ENCODE results near the gene TNK1.
"Not testable (repeated sequence)": the region's sequence is repeated elsewhere in the genome, so short reads cannot be mapped to it uniquely, and the experiment has no call there.

Gene TNK1

DNA sequence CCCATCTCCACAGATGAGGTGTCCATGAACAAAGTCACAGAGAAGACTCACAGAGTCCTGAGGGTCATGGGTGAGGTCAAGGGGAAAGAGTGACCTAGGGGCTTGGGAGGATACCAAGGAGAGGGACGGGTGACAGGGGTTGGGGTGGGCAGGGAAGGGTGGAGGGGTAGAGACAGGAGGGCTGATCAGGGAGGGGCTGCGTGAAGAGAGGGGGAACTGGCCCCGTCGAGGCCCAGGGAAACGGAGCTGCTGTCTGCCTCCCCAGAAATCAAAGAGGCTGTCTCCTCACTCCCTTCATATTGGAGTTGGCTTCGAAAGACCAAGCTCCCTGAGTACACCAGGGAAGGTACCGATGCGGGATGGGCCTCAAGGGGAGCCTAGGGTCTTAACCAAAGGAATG lies 25.3 kb upstream of the TNK1 start:
- DNase-seq: no peak

DNA sequence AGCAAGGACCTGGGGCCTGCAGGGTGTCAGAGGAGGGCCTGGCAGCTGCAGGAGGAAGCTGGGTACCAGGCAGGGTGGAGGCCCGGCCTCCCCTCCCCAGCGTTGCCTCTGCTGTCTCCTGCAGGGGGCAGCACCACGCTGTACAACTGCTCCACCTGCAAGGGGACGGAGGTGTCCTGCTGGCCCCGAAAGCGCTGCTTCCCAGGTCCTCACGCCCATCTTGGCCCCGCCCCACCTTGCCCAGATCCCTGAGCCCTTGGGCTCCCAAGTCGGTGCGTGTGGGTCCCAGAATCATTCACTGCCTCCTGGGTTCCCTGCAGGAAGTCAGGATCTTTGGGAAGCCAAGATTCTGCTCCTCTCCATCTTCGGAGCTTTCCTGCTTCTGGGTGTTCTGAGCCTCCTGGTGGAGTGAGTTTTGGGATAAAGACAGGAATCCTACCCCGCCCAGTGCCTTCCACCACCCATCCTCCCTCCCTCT lies 24.8 kb upstream of the TNK1 start:
- peak; percentile 82 for DNase-seq

DNA sequence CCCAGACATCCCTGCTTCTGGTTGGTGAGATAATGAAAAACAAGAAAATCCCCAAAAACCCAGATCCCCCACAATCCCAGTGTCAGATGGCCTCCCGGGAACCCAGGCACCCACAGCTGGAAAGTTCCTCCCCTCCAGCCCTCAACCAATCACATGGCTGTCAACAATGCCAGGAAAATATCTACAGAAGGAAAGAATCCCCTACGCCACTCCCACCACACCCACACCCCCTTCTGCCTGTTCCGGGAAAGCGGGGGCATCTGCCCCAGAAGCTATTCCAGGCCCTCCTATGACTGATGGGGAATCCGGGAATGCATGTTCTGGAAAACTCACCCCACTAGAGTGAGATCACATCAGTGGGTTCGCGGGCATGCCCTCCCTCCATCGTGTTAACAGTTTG lies 24.1 kb upstream of the TNK1 start:
- DNase-seq: no peak

DNA sequence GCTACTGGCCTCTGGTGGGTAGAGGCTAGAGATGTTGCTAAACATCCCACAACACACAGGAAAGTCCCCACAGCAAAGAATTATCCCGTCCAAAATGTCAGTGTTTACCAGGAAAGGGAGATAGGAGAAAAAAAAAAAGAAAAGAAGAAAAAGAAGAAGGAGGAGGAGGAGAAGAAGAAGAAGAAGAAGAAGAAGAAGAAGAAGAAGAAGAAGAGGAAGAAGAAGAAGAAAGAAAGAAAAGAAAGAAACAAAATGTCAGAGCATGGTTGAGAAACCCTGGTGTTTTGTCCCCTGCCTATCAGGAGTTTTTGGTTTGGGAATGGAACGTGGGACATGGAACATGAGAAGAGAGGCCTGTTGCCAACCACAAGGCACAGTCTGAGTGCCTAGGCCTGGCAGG lies 23.5 kb upstream of the TNK1 start:
- DNase-seq: no peak

DNA sequence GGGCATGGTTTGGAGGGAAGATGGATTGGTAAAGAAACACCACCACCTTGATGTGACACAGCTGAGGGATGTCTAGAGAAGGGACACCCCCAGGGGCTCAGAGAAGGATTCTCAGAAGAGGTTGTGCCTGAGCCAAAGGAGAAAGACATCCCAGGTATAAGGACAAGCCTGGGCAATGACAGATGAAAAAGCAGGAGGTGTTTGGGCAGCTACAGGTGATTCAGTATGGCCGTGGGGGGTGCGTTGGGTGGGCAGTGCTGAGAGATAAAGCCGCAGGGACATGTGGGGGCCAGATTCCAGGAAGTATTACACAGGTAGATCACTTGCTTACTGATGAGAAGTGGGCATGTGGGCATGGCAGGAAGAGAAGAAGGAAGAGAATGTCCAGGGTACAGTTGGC lies 19.0 kb upstream of the TNK1 start:
- no peak for DNase-seq

DNA sequence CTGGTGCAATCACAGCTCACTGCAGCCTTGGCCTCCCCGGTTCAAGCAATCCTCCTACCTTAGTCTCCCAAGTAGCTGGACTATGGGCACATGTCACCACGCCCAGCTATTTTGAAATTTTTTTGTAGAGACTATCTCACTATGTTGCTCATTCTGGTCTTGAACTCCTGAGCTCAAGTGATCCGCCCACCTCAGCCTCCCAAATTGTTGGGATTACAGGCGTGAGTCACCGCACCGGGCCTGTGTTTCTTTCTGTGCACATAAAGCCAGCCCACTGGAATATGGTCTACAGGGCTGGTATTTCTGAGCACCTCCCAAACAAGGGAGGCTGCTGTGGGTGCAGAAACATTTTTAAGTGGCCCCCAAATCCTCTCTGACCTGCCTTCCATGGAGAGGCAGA lies 17.6 kb upstream of the TNK1 start:
- no peak for DNase-seq

DNA sequence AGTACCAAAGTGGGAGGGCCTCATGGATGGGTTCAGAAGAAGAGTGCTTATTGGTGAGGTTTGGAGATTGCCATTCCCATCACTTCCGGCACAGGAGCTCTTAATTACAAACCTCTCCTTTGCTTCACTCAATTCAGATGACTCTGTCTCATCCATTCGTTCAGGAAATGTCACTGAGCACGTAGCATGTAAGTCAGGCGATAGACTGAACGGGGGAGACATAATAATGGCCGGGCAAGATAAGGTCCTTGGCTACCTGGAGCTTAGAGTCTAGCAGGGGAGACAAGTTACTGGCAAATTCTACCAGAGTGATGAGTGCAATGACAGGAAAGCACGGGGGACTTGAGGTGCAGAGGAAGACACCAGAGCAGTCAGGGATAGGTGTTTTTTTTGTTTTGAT lies 14.9 kb upstream of the TNK1 start:
- DNase-seq: not testable (repeated sequence)

DNA sequence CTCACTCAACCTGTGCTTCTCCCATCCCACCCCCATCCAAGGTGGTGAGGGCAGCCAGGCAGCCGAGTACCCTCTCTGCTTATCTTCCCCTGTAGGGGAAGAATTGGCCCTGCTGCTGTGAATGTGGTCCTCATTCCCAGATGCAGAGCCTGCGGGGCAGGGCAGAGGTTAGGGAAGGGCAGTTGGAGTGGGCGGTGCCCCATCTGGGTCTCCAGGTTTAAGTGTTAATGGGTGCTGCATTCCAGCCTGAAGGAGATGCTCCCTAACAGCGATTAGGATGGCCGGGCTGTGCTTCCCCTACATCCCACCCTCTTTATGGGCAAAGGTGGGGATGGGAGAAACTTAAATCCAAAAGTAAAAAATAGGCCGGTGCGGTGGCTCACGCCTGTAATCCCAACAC lies 13.8 kb upstream of the TNK1 start:
- DNase-seq: no peak

DNA sequence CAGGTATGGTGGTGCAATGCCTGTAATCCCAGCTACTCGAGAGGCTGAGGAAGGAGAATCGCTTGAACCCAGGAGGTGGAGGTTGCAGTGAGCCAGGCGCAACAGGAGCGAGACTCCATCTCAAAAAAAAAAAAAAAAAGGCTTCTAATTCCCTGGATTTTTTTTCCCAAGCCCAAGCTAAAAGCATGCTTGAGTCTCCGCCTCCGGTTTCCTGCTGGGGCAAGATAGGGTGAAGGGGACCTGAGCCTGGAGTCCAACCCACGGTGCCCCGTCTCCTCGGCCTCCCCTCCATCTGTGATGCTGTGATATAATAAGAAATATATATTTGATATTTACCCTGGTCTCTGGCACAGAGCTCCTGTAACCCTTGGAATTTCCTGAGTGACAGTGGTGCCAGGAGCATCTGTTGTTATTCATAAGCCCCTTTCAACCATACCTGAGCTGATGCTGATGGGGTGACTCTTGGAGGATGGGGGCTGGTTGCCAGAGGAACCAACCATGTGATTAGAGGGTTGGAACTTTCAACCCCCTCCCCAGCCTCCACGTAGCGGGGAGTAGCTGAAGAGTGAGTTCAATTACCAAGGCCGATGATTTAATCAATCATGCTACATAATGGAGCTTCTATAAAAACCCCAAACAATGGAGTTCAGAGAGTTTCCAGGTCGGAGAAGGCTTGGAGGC lies 12.8 kb upstream of the TNK1 start:
- no peak for DNase-seq

DNA sequence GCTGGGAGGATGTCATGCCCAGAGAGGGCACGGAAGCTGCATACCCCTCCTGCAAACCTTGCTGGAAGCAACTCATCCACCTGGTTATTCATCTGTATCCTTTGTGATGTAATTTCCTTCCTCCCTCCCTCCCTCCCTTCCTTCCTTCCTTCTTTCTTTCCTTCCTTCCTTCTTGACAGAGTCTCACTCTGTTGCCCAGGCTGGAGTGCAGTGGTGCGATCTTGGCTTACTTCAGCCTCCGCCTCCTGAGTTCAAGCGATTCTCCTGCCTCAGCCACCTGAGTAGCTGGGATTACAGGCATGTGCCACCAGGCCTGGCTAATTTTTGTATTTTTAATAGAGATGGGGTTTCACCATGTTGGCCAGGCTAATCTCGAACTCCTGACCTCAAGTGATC lies 12.3 kb upstream of the TNK1 start:
- DNase-seq: not testable (repeated sequence)

DNA sequence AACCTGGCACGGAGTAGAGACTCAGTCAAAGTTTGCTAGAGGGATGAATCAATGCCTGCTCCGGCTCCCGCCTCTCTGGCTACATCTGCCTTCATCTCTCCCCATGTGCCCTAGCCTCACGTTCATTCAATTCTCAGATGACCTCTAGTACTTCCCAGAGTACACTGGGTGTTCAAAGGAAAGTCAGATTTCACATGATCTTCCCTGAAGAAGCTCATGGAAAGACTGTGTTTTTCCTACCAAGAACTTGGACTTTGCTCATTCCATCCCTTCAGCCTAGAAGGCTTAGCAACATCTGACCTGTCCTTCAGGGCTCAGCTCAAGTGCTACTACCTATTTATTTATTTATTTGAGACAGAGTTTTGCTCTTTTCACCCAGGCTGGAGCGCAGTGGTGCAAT lies 11.1 kb upstream of the TNK1 start:
- no peak for DNase-seq

DNA sequence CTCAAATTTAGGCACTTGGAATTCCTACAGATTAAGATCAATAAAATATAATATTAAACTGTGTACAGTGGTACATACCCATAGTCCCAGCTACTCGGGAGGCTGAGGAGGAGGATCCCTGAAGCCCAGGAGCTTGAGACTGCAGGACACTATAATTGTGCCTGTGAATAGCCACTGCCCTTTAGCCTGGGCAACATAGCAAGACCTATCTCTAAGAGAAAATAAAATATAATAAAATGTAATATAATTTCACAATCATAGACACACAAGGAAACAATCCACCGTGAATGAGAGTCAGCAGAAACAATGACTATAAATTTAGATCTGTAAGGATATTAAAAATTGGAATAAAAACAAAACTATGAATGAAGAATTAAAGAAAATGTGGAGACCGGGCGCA lies 10.0 kb upstream of the TNK1 start:
- no peak for DNase-seq

DNA sequence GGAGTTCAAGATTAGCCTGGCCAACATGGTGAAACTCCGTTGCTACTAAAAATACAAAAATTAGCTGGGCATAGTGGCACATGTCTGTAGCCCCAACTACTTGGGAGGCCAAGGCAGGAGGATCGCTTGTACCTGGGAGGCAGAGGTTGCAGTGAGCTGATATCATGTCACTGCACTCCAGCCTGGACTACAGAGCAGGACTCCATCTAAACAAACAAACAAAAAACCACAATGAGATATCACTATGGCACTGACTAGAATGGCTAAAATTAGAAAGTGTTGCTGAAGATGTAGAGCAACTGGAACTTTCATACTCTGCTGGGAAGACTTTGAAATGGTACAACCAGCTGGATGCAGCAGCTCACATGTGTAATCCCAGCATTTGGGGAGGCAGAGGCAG lies 6.5 kb upstream of the TNK1 start:
- DNase-seq: no peak

DNA sequence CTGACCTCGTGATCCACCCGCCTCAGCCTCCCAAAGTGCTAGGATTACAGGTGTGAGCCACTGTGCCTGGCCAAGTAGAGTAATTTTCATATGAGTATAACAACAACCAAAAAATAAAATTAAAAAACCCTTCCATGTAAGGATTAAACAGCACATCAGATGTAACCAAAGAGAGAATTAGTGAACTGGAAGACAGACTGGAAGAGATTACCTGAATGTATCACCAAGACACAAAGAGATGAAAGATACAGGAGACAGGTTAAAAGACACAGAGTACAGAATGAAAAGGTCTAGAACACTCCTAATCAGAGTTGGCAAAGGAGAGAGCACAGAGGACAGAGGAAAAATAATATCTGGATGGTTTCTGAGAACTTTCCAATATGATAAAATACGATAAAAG lies 1.8 kb upstream of the TNK1 start:
- no peak for DNase-seq

DNA sequence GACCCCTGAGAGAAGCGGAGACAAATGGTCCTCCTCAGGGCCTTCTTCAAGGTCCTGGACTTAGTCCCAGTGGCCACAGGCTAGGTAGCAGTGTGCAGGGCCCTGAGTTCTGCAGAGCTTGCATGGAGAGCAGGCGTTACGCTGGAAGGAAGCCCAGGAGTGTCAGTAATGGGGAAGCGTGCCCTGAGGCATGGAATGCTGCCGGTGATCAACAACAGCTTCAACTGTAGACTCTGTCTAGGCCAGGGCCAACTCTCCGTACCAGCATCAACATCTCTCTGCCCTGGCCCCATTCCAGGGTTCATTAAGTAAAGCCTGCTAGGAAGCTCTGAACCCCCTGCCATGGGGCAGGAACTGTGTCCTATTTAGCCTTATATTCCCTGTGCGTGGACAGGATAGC lies 568 bp upstream of the TNK1 start:
- DNase-seq: no peak

DNA sequence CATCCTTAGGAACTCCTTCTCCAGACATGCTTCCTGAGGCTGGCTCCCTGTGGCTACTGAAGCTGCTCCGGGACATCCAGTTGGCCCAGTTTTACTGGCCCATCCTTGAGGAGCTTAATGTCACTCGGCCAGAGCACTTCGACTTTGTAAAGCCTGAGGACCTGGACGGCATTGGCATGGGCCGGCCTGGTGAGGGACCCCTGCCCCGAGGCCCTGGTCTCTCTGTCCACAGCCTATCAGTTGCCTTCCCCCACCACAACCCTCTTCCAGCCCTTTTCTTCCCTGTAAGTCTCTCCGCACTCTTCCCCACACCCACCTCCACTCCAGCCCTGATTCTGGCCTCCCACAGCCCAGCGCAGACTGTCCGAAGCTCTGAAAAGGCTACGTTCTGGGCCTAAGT lies 2.0 kb downstream of the TNK1 start:
- DNase-seq: no peak

DNA sequence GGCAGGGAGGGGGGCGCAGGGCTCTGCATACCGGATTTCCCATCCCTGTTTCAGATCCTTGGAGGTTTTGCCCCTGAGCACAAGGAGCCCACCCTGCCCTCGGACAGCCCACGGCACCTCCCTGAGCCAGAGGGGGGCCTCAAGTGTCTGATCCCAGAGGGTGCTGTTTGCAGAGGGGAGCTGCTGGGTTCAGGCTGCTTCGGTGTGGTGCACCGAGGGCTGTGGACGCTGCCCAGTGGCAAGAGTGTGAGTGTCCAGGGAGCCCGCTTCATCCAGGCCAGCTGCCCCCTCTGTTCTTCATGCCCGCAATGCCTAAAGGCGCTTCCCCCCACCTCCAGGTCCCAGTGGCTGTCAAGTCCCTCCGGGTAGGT lies 2.5 kb downstream of the TNK1 start:
- DNase-seq: no peak

DNA sequence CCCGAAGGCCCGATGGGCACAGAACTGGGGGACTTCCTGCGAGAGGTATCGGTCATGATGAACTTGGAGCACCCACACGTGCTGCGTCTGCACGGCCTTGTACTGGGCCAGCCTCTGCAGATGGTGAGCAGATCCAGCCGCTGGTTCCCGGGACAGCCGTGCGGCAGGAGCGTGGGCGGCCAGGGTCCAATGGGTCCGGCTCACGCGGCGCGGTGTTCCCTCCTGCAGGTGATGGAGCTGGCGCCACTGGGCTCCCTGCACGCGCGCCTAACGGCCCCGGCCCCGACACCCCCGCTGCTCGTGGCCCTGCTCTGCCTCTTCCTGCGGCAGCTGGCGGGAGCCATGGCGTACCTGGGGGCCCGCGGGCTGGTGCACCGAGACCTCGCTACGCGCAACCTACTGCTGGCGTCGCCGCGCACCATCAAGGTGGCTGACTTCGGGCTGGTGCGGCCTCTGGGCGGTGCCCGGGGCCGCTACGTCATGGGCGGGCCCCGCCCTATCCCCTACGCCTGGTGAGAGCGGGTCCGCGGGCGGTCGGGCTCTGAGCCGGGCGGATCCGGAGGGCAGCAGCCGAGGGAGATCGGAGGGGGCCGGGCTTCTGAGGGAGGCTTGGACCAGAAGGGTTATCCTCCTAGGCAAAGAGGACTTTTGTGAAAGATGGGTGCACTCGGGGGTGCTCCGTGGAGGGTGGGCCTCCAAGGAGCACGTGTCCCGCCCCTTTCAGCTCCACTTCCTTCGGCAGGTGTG lies 3.0 kb downstream of the TNK1 start:
- DNase-seq: no peak

DNA sequence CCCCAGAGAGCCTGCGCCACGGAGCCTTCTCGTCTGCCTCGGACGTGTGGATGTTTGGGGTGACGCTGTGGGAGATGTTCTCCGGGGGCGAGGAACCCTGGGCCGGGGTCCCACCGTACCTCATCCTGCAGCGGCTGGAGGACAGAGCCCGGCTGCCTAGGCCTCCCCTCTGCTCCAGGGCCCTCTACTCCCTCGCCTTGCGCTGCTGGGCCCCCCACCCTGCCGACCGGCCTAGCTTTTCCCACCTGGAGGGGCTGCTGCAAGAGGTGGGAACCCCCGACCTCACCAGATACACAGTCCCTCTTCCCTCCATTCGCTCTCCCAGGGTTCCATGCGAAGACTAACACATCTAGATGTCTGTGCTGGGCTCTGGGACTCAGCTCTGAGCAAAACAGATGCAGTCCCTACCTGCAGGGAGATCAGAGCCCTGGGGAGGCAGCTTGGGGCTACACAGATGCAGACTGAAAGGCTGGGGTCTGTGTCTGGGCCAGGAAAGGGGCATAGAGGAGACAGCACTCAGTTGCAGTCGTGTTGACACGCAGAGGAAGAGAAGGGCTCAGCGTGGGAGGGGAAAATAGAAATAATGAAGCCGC lies 3.7 kb downstream of the TNK1 start:
- DNase-seq: no peak

DNA sequence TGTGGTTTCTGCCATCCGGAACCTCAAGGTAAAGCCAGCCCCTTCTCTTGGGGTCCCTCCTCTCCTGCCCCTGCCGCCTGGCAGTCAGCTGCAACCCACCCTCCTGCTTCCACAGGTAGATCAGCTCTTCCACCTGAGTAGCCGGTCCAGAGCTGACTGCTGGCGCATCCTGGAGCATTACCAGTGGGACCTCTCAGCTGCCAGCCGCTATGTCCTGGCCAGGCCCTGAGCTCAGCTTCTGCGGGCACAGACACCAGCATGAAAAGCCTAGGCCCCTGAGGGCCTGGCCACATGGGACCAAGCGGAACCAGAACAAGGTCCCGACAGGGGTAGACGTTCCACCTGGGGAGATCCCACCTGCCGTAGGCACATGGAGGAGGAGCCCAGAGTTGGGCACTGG lies 8.0 kb downstream of the TNK1 start:
- DNase-seq: no peak

DNA sequence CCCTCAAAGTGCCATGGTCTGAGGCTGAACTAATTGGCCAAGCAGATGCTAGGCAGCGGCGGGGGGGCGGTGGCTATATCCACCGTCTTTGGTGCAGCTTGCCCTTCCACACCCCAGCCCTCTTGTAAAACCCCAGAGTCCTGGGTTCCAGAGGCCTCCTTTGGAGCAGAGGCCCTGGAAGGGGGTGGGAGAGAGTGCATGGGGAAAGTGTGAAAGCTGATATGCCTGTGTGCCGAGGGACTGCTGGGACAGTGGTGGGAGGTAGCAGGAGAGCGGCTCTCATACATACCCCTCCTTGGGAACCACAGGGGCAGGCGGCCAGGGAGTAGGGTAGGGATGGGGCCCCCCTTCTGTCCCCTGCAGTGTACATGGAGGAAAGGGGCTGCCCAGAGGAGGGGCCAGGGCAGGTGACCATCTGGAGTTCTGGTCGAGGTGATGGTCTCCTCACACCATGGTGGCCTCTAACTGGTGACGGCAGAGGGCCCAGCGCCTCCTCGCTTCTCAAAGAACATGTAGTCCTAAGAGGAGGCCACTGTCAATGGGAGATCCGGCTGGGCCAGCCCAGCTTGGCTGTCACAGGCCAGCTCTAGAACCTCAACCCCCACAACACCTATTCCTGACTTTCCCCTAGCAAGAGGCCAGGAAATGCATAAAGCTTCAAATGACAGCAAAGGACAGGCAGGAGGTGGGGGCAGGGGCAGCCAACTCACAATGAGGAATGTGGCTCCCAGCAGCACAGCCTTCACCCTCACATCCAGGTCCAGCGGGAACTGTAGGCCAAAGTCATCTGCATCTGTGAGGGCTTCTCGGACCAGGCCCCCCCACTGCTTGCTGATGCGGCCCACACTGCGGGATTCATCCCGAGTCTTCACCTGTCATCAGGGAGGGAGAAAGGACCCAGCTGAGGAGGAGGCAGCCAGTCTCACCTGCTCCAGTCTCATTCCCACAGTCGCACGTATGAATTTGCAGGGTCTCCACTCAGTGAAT lies 9.3 kb downstream of the TNK1 start:
- DNase-seq: no peak

DNA sequence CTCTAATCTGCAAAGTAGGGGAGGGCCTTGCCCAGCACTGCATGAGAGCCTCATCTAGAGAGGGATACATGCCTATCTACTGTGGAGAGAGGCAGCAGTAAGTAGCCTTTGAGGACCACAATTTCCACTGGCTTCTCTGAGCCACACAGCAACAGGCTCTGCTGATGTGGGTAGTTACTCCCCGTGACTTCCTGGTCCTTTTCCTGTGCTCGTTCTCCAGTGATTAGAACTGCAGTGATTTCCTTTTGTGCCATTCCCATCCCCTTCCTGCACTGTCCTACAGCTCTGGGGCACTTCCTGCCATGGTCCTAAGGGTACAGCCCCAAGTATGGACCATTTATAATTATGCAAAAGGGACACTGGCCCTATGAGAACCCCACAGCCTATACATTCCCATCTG lies 10.4 kb downstream of the TNK1 start:
- DNase-seq: no peak
